ENCODE measurements around the gene CDK11B.
"Not testable (repeated sequence)": the region's sequence is repeated elsewhere in the genome, so short reads cannot be mapped to it uniquely, and the experiment has no call there.

CDK11B gene

GRCh38 chr1:1691443-1691842, 32.6 kb upstream of the CDK11B start:
- DNase-seq (ENCODE audit: low spot score); in situ Hi-C loops (cut with MboI; ENCODE audit: low pct_unique_long_range_greater_than_20kb, low sequenced_read_pairs, unreplicated experiment): not testable (repeated sequence)

- DNase-seq (ENCODE audit: low spot score); in situ Hi-C loops (cut with MboI; ENCODE audit: low pct_unique_long_range_greater_than_20kb, low sequenced_read_pairs, unreplicated experiment): not testable (repeated sequence)
These were observed 30.7 kb upstream of the CDK11B start for GRCh38 chr1:1689526-1689925.

- no peak for DNase-seq (ENCODE audit: low spot score)
- TF ChIP-seq CTCF (IDR thresholded peaks at IDR 0.05; ENCODE audit: extremely low read depth, insufficient read depth, missing control alignments), result no peak
- in situ Hi-C loops (cut with MboI; ENCODE audit: low pct_unique_long_range_greater_than_20kb, low sequenced_read_pairs, unreplicated experiment), result no loop called here
These were observed 29.0 kb upstream of the CDK11B start for GRCh38 chr1:1687846-1688245.

- no peak for TF ChIP-seq CTCF (IDR thresholded peaks at IDR 0.05; ENCODE audit: extremely low read depth, insufficient read depth, missing control alignments)
- DNase-seq (ENCODE audit: low spot score), result no peak
- in situ Hi-C loops (cut with MboI; ENCODE audit: low pct_unique_long_range_greater_than_20kb, low sequenced_read_pairs, unreplicated experiment), result no loop called here
These were observed 25.4 kb upstream of the CDK11B start for GRCh38 chr1:1684031-1684681.

GRCh38 chr1:1683104-1683905, 24.5 kb upstream of the CDK11B start:
- no peak for TF ChIP-seq CTCF (IDR thresholded peaks at IDR 0.05; ENCODE audit: extremely low read depth, insufficient read depth, missing control alignments)
- no peak for DNase-seq (ENCODE audit: low spot score)
- in situ Hi-C loops (cut with MboI; ENCODE audit: low pct_unique_long_range_greater_than_20kb, low sequenced_read_pairs, unreplicated experiment), result no loop called here

- DNase-seq (ENCODE audit: low spot score), result no peak
- TF ChIP-seq CTCF (IDR thresholded peaks at IDR 0.05; ENCODE audit: extremely low read depth, insufficient read depth, missing control alignments), result no peak
- in situ Hi-C loops (cut with MboI; ENCODE audit: low pct_unique_long_range_greater_than_20kb, low sequenced_read_pairs, unreplicated experiment), result no loop called here
These were observed 22.1 kb upstream of the CDK11B start for GRCh38 chr1:1680912-1681273.

- DNase-seq (ENCODE audit: low spot score), result no peak
- in situ Hi-C loops (cut with MboI; ENCODE audit: low pct_unique_long_range_greater_than_20kb, low sequenced_read_pairs, unreplicated experiment), result no loop called here
- no peak for TF ChIP-seq CTCF (IDR thresholded peaks at IDR 0.05; ENCODE audit: extremely low read depth, insufficient read depth, missing control alignments)
These were observed 21.5 kb upstream of the CDK11B start for GRCh38 chr1:1680031-1680911.
